Germinal center (tissue), 1 donor: ENCODE results near the gene KNOP1.

Source experiments
- DNase-seq: peaks from one replicate; pipeline ENCODE4 v3.0.0; 2012; ENCODE audit warnings: mixed read lengths, low spot score

The KNOP1 gene

GRCh38 chr16:19717741-19718623, at the start of gene KNOP1, which contains the start of gene IQCK:
TSS of gene KNOP1 (minus strand) at chr16:19718227. CDS start at chr16:19715035, 3,192 bp downstream.
TSS of gene IQCK (plus strand) at chr16:19718271. CDS start at chr16:19718307, 36 bp downstream.
- DNase-seq = peak; percentile 94

GRCh38 chr16:19767497-19767896, 49.5 kb upstream of the KNOP1 start:
- no peak for DNase-seq

GRCh38 chr16:19766988-19767387, 49.0 kb upstream of the KNOP1 start:
- no peak for DNase-seq

GRCh38 chr16:19766554-19766884, 48.5 kb upstream of the KNOP1 start:
- DNase-seq = no peak

GRCh38 chr16:19765860-19766553, 48.0 kb upstream of the KNOP1 start:
- DNase-seq = no peak

- no peak for DNase-seq
These were observed 42.5 kb upstream of the KNOP1 start for GRCh38 chr16:19760356-19761060.

- DNase-seq = no peak
These were observed 40.0 kb upstream of the KNOP1 start for GRCh38 chr16:19757762-19758595.

GRCh38 chr16:19757026-19757425, 39.0 kb upstream of the KNOP1 start:
- no peak for DNase-seq

- DNase-seq = no peak
These were observed 37.2 kb upstream of the KNOP1 start for GRCh38 chr16:19755268-19755667.

- no peak for DNase-seq
These were observed 36.6 kb upstream of the KNOP1 start for GRCh38 chr16:19754644-19755036.

- no peak for DNase-seq
These were observed 36.0 kb upstream of the KNOP1 start for GRCh38 chr16:19753815-19754643.

GRCh38 chr16:19751478-19752385, 33.7 kb upstream of the KNOP1 start:
- no peak for DNase-seq

GRCh38 chr16:19749571-19750080, 31.6 kb upstream of the KNOP1 start:
- DNase-seq = no peak

- no peak for DNase-seq
These were observed 30.6 kb upstream of the KNOP1 start for GRCh38 chr16:19748389-19749168.

- no peak for DNase-seq
These were observed 28.5 kb upstream of the KNOP1 start for GRCh38 chr16:19746561-19746960.

GRCh38 chr16:19745286-19746010, 27.4 kb upstream of the KNOP1 start:
- no peak for DNase-seq

GRCh38 chr16:19744670-19745069, 26.6 kb upstream of the KNOP1 start:
- no peak for DNase-seq

- DNase-seq = no peak
These were observed 25.8 kb upstream of the KNOP1 start for GRCh38 chr16:19743816-19744159.
